GM21526 (cell line): Measurements from ENCODE around the gene ZNF335.
A peak's percentile ranks its signal among the peaks of the same experiment; 100 is the strongest.
"Not testable (repeated sequence)": the region's sequence is repeated elsewhere in the genome, so short reads cannot be mapped to it uniquely, and the experiment has no call there.

Source experiments
- ATAC-seq: cut with Tn5 transposase; IDR thresholded peaks from one replicate; pipeline ENCODE4 v1.9.1; 2021; ENCODE audit warnings: moderate library complexity; ENCODE audit not compliant: unreplicated experiment, low FRiP score

Gene ZNF335

DNA sequence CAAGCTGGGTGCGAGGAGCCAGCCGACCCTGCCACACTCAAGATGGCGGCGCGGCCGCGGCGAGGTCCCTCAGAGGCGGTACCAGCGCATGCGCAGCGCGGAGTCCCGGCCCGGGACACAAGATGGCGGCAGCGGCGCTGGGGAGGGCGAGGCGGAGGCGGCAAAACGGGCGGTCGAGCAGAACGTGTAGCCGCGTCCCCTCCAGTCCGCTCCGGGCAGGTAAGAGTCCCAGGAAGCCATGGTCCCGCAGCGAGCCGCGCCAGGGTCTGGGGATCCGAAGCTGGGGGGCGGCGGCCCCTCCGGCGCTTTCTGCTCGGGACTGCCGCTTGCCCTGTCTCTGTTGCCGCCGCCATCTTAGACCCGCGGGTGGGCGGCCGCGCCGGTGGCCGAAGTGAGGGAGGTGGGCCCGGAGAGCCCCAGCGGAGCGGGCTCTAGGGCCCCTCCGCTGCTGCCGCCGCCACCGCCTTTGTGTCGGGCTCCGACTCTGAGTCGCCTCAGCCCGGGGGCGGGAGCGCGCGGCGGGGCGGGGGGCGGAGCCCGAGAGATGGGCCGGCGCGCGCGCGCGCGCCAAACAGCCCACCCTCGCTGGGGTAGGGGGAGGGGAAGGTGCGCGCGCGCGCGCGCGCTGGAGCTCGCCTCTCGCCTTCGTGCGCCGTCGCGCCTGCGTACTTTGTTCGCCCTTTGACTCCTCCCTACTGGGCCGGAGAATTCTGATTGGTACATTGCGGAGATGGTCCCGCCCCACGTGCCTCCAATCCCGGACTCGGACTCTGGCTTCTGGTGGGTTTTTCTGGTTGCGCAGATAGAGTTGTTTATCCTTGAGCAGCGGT is 37.2 kb downstream of the ZNF335 start, which contains the start of gene PCIF1:
Gene PCIF1 (plus strand): TSS at position 98 of the 830 bp plus-strand sequence. CDS start 4,317 bp downstream, outside the sequence.
- ATAC-seq = peak; percentile 60

DNA sequence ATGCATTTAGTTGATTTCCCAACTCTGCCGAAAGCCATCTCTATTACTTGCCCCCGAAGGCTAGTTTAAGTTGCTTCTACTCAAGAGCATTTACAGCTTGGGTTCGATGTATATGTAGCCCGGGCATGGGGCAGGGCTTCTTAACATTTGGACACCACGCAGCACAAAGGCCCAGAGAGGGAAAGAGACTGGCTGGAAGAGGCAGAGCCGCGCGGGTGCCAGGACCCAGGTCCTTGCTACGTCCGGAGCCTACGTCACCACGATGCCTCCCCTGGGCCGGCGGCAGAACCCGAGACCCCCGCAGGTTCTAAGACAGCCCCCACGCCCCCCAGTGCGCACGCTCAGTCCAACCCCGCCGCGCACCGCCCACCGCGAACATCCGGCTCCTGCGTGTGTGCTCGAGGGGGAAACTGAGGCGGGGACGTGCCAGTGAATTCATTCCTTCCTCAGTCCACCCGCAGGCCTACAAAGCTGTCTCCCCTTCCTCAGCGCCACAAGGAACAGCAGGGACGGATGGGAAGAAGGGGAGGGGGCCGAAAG is 37.9 kb downstream of the ZNF335 start:
- peak; percentile 14 for ATAC-seq

DNA sequence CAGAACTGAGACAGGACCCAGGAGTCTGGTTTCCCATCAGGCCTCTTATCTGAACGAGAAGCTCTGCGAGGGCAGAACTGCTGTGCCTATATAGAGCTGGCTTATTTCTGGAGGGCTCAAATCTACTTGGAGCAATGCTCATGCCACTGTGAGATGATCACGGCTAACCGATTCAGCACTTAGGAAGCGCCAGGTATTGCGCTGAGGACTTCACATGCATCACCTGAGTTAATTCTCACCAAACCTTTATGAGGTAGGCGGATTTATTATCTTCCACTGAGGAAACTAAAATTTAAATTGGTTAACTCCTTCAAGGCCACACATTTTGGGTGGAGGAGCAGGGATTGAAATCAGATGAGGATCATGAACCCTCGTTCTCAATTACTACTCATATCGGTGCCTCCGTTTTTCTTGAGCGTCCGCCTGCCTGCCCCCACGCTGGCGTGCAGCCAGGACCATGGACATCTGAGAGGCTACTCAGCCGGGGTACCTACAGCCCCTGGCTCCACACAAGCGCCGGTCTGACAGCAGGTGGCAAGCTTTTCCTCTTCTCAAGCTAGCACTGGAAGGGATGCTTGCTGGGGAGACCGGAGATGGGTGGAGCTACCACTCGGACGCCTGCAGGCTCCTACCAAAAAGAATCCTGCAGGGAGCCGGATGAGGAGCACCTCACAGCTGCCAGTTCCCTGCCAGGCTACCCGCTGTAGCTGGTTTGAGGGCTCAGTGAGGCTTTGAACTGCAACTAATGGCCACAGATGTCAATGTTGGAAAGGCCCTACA is 38.5 kb downstream of the ZNF335 start:
- ATAC-seq = no peak

DNA sequence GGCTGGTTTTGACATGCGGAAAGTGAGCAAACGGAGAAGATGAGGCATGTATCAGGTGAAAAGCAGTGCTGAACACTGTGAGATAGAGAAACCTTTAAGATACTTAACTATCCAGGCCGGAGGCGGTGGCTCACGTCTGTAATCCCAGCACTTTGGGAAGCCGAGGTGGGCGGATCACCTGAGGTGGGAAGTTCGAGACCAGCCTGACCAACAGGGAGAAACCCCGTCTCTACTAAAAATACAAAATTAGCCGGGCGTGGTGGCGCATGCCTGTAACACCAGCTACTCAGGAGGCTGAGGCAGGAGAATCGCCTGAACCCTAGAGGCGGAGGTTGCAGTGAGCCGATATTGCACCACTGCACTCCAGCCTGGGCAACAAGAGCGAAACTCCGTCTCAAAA is 40.3 kb downstream of the ZNF335 start:
- ATAC-seq = not testable (repeated sequence)

DNA sequence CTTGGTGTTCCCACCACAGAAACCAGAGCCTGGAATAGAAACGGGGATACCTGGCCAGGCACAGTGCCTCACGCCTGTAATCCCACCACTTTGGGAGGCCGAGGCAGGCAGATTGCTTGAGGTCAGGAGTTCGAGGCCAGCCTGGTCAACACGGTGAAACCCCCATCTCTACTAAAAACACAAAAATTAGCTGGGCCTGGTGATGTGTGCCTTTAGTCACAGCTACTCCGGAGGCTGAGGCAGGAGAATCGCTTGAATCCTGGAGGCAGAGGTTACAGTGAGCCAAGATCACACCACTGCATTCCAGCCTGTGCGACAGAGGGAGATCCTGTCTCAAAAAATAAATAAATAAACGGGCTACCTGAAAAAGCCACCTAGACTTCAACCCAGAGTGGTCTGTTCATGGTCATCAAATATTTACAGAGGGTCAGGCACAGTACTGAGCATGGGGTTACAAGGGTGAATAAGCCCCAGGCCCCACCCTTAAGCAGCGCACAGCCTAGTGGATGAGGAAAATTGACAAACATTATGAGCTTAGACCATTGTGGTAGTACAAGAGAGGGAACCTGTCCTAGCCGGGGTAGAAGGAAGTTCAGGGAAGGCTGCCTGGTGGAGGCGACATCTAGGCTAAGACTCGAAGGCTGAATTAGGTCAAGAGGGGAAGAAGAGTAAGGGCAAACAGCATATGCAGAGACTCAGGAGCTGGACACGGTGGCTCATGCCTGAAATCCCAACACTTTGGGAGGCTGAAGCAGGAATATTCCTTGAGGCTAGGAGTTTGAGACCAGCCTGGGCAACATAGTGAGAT is 44.7 kb downstream of the ZNF335 start:
- ATAC-seq = no peak

DNA sequence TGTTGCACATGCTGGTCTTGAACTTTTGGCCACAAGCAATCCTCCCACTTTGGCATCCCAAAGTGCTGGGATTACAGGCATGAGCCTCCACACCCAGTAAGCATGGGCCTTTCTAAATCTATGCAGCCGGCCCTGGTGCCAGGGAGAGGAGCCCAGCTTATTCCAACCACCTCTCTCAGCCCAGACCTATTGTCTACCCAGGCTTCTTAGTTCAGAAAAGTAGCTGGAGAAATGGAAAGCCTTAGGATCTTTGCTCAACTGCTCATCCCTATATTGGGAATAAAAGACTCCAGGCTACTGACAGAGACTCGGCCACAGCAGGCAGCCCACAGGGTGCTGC is 45.3 kb downstream of the ZNF335 start:
- ATAC-seq = no peak

DNA sequence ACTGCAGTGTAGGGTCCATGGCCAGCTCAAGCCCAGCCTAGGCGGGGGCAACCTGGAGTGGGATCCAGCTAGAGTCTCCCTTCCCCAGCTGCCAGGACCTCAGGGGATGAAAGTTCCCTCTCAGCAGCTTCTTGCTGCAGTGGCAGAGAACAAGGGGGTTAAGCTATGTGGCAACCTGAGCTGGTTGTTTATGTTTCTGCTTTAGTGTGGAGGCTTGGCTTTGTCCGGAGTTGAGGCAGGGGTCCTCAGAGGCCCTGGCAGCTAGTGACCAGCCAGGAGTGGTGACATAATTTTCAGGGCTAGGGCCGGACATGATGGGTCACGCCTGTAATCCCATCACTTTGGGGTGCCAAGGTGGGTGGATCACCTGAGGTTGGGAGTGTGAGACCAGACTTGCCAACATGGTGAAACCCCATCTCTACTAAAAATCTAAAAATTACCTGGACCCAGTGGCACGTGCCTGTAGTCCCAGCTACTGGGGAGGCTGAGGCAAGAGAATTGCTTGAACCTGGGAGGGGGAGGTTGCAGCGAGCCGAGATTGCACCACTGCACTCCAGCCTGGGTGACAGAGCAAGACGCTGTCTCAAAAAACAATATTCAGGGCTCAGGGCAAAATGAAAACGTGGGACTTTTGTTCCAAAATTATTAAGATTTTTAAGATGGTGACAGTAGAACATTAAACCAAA is 46.0 kb downstream of the ZNF335 start:
- ATAC-seq = no peak

DNA sequence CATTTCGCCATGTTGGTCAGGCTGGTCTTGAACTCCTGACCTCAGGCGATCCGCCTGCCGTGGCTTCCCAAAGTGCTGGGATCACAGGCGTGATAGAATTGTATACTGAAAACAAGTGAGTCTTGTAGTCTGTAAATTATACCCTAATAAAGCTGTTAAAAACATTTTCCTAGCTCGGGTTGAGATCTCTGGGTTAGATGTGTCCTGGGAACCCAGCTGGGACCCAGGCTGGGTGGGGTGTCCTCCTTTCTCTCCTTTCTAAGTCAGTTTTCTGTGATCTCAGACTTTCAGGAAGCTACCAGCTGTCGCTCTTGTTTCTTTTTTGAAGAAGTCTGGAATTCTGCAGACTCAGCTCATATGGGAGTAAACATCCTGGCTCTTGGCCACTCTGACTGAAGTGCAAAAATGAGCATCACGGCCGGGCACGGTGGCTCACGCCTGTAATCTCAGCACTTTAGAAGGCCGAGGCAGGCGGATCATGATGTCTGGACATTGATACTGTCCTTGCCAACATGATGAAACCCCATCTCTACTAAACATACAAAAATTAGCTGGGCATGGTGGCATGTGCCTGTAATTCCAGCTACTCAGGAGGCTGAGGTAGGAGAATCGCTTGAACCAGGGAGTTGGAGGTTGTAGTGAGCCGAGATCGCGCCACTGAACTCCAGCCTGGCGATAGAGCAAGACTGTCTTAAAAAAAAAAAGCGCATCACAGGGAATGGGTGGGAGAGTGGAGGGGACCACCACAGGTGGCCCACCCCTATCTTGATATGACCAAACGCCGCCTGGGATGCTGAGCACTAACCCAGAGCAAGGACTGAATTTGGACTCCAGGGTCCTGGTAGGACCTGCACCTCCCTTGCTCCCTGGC is 47.4 kb downstream of the ZNF335 start:
- ATAC-seq = no peak

DNA sequence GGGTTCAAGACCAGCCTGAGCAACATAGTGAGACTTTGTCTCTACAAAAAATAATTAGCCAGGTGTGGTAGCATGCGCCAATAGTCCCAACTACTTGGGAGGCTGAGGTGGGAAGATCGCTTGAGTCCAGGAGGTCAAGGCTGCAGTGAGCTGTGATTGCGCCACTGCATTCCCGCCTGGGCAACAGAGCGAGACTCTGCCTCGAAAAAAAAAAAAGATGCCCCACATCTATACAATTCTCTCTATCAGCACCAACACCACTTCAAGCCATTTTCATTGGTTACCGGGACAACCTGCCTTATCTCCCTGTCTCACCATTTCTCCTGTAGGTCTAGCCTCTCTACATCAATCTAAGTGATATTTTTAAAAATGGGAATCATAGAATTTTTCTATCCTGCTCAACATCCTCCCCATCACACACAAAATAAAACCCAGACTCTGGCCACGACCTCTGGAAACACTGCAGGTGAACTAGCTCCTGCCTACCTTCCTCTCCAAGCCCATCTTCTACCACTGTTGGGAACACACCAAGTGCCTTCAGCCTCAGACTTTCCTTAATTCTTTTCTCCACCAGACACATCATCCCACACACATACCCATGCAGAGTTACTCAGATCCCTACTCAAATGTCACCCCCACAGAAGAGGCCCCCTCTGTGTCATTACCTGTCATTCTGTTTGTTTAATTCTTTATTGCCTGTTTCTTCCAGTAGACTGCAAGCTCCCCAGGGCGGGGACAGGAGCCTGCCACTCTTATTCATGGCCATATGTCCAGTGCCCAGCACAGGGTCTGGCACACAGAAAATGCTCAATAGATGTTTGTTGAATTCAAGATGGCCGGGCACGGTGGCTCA is 50.4 kb downstream of the ZNF335 start:
- ATAC-seq = no peak

DNA sequence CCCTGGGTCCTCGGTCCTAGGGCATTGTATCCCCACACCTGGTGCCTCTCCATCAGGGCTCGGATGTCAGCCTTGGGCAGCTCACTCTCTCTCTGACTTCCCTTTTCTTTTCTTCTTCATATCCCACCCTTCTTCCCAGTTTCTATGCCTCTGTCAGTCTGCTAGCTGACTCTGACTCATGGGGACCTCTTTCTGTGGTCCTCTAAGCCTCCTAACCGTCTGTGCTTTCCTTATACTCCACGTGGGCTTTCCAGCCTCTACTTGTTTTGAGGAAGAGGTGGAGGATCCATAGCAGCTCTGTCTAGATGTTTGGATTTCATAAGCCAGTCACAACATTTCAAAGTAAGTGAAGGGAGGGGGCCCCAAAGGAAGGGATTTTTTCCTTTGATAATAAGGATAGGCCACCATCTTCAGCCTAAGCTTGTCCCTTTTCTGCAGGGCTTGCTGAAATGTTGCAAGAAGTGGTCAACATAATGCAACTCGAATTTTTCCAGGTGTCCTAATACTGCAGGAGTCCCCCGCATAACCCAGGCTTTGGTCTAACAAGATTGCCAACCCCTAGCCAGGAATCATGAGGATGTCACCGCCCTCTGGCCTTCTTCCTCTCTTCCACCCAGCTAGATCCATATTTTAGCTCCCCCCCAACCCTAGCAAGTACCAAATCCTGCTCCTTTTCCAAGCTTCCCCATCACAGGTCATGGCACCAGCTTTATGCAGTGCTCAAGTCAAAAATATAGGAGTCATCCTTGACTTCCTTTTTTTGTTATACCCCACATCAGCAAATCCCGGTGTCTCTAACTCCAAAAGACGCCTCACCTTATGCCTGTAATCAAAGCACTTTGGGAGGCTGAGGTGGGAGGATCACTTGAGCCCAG is 51.3 kb downstream of the ZNF335 start:
- no peak for ATAC-seq

DNA sequence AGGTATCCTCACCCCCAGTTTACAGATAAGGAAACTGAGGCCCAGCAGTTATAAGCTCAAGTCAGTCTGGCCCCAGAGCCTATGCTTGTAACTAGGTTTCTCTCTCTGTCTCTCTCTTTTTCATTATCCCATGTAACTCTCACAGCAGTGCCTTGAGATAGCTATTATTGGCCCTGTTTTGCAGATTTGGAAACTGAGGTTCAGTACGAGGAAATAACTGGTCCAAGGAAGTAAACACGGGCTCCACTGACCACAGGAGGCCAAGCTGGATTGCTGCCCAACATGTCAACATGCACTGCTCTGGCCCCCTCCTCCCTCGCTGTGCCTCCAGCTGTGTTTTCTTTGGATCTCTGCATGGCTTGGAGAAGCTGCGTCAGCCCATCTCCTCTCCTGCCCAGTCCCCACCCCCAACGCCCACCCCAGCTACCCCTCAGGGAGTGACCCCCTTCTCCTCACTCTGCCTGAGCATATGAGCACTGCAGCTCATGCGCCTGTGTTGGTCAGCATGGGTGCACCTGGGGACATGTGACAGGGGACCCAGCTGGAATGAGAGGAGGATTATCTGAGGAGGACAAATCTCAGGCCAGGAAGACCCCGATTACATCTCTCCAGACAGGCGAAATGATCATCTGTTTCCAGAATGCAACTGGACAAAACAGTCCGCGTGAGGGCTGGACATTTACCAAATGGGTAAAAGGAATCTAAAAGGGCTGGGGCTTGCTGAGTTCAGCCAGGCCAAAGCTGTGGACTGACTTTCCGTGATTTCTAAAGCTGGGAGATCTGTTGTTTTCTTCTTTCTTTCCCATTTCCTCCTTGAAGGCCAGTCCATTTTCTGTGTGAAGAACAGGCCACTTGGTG is 52.2 kb downstream of the ZNF335 start:
- no peak for ATAC-seq

DNA sequence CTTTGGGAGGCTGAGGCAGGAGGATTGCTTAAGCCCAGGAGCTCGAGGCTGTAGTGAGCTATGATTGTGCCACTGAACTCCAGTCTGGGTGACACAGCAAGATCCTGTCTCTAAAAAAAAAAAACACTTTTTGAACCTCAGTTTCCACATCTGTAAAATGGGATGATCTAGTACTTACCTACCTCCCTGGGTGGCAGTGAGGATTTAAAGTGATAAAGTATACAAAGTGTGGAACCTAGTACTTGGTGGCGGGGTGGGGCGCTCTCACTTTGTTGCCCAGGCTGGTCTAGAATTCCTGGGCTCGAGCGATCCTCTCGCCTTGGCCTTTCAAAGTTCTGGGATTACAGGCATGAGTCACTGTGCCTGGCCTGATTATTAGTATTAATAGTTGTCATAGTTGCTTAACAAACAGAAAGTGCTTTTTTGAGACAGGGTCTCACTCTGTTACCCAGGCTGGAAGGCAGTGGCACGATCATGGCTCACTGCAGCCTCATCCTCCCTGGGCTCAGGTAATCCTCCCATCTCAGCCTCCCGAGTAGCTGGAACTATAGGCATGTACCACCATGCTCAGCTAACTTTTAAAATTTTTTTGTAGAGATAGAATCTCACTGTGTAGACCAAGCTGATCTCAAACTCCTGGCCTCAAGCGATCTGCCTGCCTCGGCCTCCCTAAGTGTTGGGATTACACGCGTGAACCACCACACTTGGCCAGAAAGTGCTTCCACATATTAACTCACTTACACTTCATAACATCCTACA is 53.0 kb downstream of the ZNF335 start:
- no peak for ATAC-seq

DNA sequence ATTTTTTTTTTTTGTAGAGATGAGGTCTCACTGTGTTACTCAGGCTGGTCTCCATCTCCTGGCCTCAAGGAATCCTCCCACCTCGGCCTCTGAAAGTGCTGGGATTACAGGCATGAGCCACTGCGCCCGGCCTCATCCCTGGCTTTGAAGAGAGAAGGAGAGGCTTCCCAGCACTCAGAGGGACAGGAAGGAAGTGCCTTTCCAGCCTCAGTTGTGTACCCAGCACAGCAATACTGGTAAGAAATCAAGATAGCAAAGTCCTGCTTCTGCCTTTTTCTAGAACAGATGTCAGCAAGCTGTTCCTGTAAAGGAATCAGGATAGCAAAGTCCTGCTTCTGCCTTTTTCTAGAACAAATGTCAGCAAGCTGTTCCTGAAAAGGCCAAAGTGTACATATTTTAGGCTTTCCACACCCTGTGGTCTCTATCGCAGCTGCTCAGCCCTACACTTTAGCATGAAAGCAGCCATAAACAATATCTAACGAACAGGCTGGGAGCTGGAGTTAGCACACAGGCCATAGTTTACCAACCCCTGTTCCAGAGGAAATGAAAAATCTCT is 53.7 kb downstream of the ZNF335 start:
- ATAC-seq = no peak

DNA sequence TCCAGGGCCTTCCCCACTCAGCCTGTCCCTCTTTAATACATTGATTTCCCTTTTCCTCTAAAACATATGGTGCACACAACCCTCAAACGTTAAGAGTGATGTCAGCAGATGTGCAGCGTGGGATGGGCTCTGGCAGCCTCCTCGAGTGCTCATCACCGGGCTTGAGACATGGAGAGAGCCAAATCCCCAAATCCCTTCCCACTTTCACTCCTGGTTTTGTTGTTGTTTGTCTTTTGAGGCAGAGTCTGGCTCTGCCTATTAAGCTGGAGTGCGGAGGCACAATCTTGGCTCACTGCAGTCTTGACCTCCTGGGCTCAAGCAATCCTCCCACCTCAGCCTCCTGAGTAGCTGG is 54.2 kb downstream of the ZNF335 start:
- ATAC-seq = no peak

DNA sequence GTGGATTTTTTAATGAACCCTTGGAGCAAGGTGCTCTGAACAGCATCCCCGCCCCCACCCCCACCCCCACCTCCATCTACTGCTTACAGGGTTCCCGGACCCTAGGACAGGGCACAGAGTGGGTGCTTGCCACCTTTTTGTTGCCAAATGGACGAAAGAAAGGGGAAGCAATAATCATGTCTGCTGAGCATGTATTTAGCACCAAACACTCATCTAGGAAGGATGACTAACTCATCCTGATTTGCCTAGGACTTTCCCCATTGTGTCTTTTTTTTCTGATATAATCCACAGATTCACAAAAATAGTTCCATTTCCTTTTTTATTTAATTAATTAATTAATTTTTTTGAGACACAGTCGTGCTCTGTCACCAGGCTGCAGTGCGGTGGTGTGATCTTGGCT is 58.9 kb downstream of the ZNF335 start:
- no peak for ATAC-seq

DNA sequence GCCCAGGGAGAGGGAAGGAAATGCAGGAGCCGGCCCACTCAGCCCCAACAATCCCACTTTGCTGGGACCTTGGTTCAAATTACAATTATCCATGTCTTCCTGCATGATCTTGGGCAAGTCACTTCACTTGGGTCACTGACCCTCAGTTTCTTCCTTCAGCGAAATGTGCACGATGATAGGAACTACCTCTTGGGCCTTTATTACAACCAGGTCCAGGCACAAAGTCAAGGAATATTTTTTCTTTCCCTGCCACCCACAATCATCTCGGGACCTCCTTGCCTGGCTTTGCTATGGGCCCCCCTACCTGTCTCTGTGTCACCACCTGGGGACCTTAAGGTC is 59.7 kb downstream of the ZNF335 start:
- no peak for ATAC-seq
